HG03103 (cell line): ENCODE results near the gene F9.
"Not testable (repeated sequence)": the region's sequence is repeated elsewhere in the genome, so short reads cannot be mapped to it uniquely, and the experiment has no call there.

Source experiments
- ATAC-seq: cut with Tn5 transposase; IDR thresholded peaks from one replicate; pipeline ENCODE4 v1.9.1; 2021; ENCODE audit warnings: low read depth; ENCODE audit not compliant: unreplicated experiment

The F9 gene

DNA sequence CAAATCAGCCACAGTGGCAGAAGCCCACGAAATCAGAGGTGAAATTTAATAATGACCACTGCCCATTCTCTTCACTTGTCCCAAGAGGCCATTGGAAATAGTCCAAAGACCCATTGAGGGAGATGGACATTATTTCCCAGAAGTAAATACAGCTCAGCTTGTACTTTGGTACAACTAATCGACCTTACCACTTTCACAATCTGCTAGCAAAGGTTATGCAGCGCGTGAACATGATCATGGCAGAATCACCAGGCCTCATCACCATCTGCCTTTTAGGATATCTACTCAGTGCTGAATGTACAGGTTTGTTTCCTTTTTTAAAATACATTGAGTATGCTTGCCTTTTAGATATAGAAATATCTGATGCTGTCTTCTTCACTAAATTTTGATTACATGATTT is at the start of gene F9:
F9 (plus strand) TSS at position 190 of the 400 bp plus-strand sequence; CDS start at position 216, 26 bp downstream.
- no peak for ATAC-seq

DNA sequence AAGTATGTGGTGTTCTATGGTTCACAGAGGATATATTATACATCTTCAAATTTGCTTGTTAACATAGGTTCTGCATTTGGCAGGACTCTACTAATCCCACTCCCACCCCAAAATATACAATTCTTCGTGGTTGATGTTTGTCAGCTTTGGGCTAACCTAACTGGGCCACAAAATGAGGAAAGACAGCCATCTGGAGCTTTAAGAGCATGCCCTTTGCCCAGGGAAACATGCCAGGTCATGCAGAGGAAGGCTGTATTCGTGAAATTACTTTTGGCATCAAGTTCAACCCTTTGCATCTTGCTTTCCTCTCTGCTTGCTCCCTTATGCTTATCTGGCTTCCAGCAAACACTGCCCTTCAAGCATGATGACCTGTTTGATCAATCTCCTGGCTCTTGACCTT is 46.8 kb upstream of the F9 start:
- no peak for ATAC-seq

DNA sequence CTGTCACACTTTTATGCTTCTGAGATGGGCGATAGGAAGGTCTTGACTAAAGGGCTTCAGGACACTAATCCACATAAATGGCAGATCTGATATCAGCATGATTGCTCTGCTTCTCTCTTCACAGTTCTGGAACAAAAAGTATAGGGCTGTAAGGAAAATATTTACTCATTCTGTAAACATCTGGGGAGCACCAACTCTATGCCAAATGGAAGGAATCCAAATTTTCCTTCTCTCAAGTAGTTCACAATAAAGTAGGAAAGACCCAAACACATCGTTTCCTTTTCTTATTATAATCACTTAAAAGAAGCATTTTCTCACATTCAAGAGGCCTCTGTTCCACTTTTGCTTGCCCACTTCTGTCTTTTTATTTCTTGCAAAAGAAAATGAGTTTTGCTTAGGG is 45.9 kb upstream of the F9 start:
- no peak for ATAC-seq

DNA sequence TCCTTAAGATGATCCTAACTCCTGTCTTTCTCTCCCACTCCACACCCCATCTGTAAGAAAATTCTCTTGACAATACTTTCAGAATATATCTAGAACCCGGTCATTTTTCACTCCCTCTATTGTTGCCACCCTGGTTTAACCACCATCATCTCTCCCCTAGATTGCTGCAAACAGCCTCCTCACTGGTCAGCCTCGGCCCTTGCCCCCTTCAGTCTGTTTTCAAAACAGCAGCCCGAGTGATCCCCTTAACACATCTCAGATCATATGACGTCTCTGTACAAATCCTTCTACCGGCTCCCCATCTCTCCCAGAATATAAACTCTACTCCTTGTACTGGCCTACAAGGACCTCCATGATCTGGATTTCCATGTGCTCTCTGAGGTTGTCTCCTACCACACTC is 35.2 kb upstream of the F9 start:
- ATAC-seq = no peak

DNA sequence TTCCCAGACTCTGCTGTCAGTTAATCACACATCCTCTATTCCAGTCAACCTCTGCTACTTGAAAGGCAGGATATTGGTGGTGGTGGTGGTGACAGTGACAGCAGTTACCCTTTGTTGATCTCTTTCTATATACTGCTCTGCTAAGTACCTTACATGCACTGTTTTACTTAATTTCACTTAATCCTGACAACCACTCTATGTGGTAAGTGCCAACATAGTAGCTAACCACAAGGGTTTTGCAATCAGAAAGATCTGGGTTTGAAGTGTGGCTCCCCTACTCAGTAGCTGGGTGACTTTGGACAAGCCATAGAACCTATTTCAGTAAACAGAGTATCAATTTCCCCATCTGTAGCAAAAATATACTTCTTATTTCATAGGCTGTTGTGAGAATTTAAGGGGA is 24.2 kb upstream of the F9 start:
- no peak for ATAC-seq

DNA sequence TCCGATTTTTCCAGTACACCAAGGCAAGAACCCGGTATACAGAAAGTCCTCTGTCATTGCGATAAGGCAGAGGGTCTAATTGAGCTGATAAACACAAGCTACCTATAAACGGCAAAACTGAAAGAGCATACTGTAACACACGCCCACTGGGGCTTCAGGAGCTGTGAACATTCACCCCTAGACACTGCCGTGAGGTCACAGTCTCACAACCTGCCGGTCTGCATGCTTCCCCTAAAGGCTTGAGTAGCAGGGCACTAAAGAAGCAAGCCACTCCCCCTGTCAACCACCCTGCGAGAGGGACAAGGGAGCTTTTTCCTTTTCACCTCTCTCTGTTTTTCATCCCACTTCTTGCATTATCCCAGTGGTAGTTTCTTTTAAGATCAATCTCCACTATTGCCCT is 22.4 kb upstream of the F9 start:
- no peak for ATAC-seq

DNA sequence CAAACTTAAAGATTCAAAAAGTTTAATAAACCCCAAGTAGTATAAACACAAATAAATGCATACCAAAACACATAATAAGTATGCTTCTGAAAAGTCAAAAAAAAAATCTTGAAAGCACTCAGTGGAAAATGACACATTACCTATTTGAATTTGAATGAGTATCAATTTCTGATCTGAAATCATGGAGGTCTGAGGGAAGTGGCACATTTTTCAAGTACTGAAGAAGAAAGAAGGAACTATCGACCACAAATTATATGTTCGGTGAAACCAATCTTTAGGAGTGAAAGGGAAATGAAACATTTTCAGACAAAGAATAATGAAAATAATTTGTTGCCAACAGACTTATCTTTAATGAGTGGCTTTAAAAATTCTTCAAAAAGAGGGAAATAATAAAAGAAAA is 12.1 kb upstream of the F9 start:
- no peak for ATAC-seq

DNA sequence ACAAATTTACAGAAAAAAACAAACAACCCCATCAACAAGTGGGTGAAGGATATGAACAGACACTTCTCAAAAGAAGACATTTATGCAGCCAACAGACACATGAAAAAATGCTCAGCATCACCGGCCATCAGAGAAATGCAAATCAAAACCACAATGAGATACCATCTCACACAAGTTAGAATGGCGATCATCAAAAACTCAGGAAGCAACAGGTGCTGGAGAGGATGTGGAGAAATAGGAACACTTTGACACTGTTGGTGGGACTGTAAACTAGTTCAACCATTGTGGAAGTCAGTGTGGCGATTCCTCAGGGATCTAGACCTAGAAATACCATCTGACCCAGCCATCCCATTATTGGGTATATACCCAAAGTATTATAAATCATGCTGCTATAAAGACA is 1.7 kb upstream of the F9 start:
- ATAC-seq = not testable (repeated sequence)

DNA sequence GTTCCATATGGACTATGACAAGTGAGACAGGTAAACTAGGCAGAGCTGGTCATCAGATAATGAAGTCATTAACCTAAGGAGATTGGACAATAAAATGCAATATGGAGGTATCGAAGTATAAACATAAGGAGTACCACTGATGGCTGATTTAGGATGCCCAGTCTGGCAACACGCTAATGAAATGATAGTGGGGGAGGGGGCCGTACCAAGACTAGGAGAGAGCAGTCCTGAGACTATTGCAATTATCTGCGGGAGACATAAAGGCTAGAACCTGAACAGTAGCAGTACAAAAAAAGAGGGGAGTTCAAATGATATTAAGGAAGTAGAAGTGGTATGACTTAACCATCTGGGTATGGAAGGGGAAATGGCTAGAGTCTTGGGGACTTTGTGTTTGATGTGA is 2.3 kb downstream of the F9 start:
- ATAC-seq = no peak

DNA sequence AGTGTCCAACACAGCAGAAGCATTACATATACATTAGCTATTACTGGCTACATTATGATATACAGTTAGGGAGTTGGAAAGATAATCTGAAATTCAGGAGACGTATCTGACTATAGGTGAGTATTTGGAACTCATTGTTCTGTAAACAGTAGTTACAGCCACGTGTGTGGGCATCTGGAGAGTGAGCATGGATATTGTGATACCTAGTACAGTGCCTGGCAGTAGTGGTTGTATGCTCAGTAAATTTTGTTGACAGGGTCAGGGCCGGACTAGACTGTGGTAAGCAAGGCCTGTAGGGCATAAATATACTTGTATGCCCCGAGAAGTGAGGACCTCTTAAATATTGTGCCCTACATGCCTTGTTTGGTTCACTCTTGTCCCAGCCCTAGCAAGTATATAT is 2.9 kb downstream of the F9 start:
- no peak for ATAC-seq

DNA sequence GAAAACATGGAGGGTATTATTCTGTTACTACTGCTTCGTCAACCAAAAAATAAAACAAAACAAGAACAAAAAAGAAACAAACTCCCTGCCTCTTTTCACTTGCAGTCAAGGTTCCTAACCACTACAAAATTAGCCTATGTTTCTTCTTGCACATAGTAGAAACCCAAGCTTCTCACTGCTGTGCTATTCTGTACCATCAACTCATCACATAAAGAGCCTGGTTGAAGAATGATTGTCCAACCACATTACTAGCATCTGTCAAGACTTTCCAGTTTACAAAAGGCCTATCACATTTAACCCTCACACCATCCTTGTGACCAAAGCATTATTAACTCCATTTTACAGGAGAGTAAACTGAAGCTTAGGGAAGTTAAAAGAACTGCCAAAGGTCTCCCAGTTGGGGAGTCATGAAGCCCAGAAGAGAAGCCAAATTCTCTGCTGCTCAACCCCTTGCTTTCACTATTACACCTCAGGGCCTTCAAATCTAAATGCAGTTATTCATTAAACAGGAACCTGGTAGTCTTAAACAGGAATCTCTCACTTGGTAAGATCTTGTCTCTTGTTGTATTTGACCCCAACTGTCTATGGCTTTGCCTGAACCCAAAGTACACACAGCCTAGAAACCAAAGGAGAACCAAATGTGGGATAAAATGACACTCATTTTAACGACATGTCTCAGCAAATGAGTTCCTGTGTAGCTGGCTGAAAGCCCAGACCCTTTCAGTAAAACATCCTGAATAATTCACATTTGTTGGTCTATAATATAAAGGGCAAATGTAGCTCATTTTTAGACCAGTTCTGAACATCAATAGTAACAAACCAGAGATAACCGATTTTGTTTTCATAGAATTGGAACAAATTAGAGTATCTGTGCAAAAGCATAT is 8.6 kb downstream of the F9 start:
- ATAC-seq = no peak

DNA sequence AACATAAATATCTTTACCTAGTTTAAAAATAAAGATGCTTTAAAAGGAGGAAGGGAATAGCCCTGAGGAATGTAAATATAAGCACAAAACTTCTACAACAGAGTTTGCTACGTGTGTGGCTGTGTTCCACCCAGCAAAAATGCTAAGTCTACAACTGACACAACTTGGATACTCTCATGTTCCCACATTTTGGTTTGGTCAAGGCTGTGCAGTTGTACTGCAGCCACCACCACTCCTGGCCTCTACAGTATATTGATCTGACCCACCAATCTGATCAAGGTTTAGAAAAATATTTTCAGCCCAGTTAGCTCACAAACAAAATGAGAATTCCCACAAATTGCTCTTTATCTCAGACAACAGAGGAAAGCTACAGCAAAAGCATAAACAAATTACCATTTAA is 12.1 kb downstream of the F9 start:
- no peak for ATAC-seq

DNA sequence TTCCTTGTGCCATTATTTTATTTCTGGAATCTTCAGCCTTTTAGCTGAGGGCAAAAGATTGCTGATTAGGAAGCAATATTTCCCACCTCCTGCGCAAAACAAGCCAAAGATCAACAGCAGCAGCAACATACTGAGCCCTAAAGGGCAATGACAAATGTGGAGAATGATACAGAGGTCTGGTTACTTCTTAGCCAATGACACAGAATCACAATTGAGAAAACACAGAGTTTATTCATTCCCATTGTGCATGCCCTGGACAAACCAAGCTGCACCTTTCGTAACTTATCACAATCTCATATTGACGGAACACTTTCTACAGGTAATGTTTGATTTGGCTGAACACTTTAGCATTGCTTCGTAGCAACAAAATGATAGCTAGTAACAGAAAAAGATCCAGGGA is 13.4 kb downstream of the F9 start:
- no peak for ATAC-seq

DNA sequence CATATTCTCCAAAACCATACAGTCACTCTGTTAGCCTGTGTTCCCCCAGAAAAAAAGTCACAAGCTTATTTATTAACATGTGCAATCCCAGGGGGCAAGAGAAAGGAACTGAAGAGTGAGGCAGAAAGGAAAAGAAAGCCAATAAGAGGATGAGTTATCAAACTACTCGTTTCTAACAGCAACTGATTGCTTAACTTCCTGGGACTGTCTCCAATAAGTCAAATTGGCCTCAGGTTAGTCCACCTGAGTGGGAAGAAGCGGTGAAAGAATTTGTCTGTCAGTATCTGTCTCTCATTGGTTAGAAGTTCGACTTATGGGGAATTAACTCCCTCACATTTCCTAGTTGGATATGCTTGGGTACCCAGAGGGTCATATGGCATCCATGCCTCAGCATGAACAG is 14.1 kb downstream of the F9 start:
- ATAC-seq = no peak

DNA sequence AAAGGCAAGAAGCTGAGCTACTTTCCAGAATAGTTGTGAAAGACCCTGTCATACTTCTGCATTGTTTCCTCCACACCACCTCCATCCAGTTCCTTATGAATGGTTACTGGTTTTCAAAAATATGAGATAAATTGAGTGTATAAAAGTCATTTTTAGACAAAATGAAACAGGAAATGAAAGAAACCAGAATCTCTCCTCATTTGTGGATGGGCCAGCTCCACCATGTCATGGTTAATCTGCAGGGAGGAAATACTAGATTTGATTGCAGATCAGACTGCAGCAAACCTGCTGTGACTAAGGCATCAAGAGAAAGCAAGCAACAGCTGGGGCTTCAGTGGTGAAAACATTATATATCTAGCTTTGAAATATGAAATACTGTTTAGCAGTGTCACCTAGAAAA is 23.8 kb downstream of the F9 start:
- ATAC-seq = peak; percentile 28

DNA sequence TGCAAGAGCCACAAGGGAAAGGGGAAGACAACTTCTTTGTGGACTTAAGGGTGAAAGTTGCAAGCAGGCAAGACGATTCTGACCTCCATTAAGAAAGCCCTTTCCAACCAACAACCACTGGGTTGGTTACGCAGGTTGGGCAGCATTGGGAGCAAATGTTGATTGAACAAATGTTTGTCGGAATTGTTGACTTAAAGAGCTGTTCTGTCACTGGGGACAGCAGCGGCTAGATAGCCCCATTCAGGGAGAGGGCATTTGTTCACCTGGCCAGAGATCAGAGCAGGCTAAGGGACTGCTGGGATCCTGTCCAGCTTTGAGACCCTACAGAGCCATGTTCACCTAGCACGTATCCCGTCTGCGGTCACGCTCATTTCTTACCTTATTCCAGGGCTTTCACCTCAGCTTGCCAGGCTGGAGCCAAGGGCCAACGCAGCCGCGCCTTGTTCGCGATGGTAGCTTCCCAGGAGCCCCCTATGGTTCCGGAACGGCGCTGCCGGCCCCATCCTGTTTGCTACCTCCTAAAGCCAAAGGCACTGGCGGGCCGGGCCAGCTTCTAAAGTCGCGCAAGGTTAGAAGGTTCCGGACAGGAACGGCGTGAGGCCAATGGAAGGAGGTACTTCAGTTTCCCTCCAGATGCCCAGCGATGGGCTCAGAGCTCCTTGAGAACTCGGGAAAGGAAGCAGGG is 24.6 kb downstream of the F9 start:
- no peak for ATAC-seq

DNA sequence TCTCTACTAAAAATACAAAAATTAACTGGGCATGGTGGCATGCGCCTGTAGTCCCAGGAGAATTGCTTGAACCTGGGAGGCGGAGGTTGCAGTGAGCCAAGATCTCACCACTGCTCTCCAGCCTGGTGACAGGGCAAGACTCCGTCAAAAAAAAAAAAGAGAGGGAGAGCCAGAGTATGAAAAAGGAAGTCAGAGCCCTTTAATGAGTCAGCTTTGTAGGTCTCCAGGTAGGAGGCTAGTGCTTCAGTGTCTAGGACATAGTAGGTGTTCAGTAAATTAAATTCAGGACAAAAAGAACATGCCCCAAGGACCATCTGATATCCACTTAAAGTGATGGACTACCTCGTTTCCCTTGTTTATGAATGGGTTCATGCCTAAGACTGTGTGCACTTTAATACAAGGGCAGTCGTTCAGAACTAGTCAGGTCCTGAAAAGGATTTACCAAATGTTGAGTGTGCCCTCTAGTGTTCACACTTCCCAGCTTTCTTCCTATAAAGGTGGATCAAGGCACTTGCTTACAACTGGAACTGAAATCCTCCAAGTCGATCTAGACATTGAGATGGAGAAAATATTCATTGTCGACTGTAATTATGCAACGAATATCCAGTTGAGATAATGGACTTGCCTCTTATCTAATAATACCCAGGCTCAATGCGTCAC is 29.0 kb downstream of the F9 start:
- peak; percentile 93 for ATAC-seq

DNA sequence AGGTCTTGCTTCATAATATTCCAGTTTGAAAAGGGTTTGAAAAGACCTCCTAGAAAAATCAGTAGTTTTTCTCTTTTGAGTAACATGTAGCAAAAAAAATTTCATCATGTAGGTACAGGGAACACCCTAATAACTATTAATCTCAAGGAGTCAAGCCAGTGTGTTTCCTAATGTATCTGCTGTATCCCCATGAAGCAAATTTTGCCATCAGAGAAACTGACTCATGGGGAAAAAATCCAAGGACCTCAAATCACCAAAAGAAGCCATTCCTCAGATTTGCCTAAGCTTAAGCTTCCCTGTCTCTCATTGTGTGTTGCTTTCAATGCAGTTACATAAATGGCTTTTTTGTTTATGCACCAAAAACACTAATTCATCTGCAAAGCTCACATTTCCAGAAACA is 29.7 kb downstream of the F9 start:
- no peak for ATAC-seq

DNA sequence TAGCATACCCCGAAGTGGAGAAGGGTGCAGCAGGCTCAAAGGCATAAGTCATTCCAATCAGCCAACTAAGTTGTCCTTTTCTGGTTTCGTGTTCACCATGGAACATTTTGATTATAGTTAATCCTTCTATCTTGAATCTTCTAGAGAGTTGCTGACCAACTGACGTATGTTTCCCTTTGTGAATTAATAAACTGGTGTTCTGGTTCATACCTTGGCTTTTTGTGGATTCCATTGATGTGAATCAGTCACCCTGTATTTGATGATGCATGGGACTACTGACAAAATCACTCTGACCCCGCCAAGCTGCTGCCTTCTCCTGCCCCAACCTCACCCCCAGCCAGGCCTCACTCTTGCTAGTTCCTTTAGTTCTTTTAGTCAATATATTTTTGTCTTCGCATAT is 32.7 kb downstream of the F9 start:
- ATAC-seq = no peak

DNA sequence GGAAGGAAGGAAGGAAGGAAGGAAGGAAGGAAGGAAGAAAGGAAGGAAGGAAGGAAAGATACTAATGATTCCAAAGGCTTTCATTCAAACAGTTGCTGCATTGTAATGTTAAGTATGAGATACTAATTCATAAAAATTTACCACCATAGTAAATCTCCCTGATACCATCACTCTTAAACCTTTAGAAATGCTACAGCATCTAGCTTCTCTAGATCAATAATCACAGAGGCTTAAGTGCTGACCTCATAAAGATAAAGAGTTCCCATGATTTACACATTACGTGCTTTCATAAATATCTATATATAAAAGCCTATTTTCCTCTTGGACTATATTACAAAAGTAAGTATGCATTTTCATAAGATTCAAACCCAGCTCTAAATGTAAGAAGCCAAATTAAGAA is 36.4 kb downstream of the F9 start:
- ATAC-seq = no peak

DNA sequence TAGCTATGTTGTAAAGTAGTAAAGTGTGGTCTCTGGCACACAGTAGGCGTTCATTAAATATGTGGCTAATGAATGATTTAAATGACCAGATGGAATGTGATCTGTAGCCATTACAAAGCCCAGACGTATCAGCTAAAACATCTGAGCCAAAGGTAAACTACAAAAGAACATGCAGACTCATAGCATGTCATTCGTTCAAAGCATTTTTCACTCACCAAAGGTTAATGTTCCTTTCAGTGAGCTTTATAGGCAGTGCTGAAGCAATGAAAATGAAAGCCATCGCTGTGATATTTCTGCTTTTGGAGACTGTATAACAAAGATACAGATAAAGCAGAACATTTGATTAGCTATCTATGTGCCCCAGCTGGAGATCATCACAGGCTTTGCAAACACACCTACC is 50.5 kb downstream of the F9 start:
- ATAC-seq = no peak

DNA sequence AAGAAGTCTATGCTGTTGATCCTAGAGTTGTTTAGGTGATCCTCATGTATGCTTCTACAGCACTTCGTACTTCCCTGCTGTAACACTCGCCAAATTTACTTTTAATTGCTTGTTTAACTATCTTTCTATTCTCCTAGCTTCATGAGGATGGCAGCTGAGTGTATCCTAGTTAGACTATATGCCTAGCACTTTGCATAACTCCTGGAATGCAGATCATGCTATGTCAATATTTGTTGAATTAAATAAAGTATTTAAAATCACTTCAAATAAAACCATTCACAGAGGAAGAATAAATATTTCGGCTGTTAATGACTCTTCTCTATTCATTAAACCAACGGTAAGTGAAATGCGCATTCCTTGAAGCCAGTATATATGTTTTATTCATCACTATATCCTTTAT is 55.1 kb downstream of the F9 start:
- no peak for ATAC-seq
